Measurements from ENCODE around the gene PSMD12. TPM values are rescaled to one million over a fixed set of nuclear protein-coding genes. Genes with fewer than 3 reads are reported as not detected.
"Not testable (repeated sequence)": the region's sequence is repeated elsewhere in the genome, so short reads cannot be mapped to it uniquely, and the experiment has no call there.

Gene PSMD12
- total RNA-seq, 1 experiment from 2014 or later, result 18.7 TPM

DNA sequence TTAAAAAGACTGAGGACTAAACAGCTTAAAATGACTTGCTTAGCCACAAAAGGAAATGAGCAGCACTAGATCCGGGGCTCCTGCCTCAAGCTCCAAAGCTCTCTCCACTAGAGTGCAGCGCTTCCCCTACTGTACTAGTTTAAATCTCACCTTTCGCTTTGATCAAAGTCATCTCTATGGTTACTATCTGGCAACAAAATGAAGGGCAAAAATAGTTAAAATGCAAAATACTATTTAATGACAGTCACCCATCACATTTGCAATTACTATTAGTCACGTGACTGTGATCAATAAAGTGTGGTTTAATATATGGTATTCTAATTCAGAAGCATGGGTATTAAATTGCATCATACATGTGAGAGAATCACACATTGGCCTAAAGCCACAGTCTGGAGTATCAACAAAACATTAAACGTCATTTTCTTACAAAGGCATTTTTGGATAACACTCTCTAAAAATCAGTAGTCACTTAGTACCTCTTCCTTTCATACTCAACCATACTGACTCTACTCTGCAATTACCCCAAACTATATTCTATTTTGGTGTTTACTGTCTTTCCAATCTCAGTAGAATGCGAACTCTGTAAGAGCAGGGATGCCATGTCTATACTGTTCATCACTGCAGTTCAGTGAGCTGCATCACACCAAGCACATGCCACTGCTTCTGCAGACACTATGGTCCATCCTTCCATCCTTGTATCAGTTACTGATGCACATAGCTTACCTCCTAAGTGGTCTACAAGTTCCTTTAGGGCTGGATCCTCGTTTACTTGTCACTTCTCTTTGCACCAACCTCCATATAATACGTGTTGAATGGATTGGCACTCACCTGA, 6.2 kb downstream of the PSMD12 start:
- peak; percentile 57 for DNase-seq
- H2AFZ ChIP-seq (ENCODE audit: low read length), result no peak overlapping the region
- H3K36me3 ChIP-seq (ENCODE audit: insufficient read depth, low read length), result peaks cover 62% of the 10 kb centered on the region
- H3K4me1 ChIP-seq (ENCODE audit: low read length), result peaks cover 32% of the 10 kb centered on the region
- peaks cover 89% of the 10 kb centered on the region for H3K79me2 ChIP-seq (ENCODE audit: low read length)
- H3K4me2 ChIP-seq (ENCODE audit: low read depth, low read length, poor library complexity, severe bottlenecking), result peak overlapping the region; percentile 9
- H3K9me3 ChIP-seq (ENCODE audit: low read length), result no peaks in the 10 kb centered on the region
- H3K27ac ChIP-seq (ENCODE audit: low read length), result no peak overlapping the region
- H3K4me3 ChIP-seq (ENCODE audit: low read length), result no peak overlapping the region
- no peaks in the 10 kb centered on the region for H3K27me3 ChIP-seq (ENCODE audit: low read length)
- H3K9ac ChIP-seq (ENCODE audit: low read length), result no peak overlapping the region
- peaks cover 35% of the 10 kb centered on the region; the same call in 1 of the 2 replicates for H4K20me1 ChIP-seq (ENCODE audit: insufficient read depth, low read depth, low read length)
- H3K9me2 ChIP-seq (replicated peaks; ENCODE audit: insufficient read depth, low read length), result no peaks in the 10 kb centered on the region

DNA sequence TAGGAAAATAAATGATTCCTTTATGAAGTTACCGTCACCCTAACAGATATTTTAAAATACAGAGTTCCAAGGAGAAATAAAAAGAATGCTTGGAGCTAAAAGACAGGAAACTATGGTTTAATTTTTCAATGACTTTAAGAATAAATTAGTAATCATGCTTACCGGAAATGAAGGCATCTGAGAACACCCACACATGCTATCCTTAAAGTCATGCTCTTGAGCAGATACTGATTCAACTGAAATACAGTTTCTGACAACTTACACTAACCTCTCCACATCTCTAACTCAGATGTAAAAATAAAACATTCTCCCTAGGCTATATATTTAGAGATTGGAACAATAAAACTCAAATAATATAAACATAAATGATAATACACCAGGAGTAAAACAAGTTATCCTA, 7.8 kb downstream of the PSMD12 start:
- no peak overlapping the region for H3K9ac ChIP-seq (ENCODE audit: low read length)
- no peaks in the 10 kb centered on the region for H3K9me3 ChIP-seq (ENCODE audit: low read length)
- no peaks in the 10 kb centered on the region for H3K27me3 ChIP-seq (ENCODE audit: low read length)
- DNase-seq, result no peak
- peaks cover 81% of the 10 kb centered on the region for H3K79me2 ChIP-seq (ENCODE audit: low read length)
- H3K9me2 ChIP-seq (replicated peaks; ENCODE audit: insufficient read depth, low read length), result no peaks in the 10 kb centered on the region
- H4K20me1 ChIP-seq (ENCODE audit: insufficient read depth, low read depth, low read length), result peaks cover 24% of the 10 kb centered on the region; the same call in 1 of the 2 replicates
- H3K4me3 ChIP-seq (ENCODE audit: low read length), result no peak overlapping the region
- H3K4me1 ChIP-seq (ENCODE audit: low read length), result peaks cover 20% of the 10 kb centered on the region
- peaks cover 67% of the 10 kb centered on the region for H3K36me3 ChIP-seq (ENCODE audit: insufficient read depth, low read length)
- H2AFZ ChIP-seq (ENCODE audit: low read length), result no peak overlapping the region
- no peak overlapping the region for H3K27ac ChIP-seq (ENCODE audit: low read length)
- no peak overlapping the region for H3K4me2 ChIP-seq (ENCODE audit: low read depth, low read length, poor library complexity, severe bottlenecking)

DNA sequence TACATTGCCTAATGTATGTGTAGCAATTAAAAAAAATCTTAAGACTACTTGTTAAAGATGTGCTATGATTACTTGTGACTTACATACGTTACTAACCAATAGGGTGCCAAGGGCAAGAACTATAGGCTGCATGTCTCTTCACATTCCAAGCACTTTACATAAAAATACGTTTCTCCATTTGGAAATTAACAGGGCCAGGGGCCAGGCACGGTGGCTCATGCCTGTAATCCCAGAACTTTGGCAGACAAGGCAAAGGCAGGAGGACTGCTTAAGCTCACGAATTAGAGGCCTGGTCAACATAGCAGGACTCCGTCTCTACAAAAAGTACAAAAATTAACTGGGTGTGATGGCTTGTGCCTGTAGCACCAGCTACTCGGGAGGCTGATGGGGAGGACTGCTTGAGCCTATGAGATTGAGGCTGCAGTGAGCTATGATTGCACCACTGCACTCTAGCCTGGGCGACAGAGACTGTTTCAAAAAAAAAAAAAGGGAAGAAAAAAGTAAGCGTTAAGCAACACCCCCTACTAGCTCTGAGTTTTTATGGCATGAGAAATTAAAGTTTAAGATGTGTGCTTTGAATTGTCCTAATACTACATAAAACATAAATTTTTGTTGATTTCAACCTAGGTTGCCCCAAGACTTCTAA, 12.3 kb downstream of the PSMD12 start:
- DNase-seq, result no peak
- peaks cover 65% of the 10 kb centered on the region for H3K36me3 ChIP-seq (ENCODE audit: insufficient read depth, low read length)
- no peaks in the 10 kb centered on the region for H3K9me3 ChIP-seq (ENCODE audit: low read length)
- H3K9ac ChIP-seq (ENCODE audit: low read length), result no peak overlapping the region
- H3K4me1 ChIP-seq (ENCODE audit: low read length), result no peaks in the 10 kb centered on the region
- H3K27ac ChIP-seq (ENCODE audit: low read length), result no peak overlapping the region
- H3K9me2 ChIP-seq (replicated peaks; ENCODE audit: insufficient read depth, low read length), result no peaks in the 10 kb centered on the region
- no peak overlapping the region for H3K4me2 ChIP-seq (ENCODE audit: low read depth, low read length, poor library complexity, severe bottlenecking)
- H3K79me2 ChIP-seq (ENCODE audit: low read length), result peaks cover 49% of the 10 kb centered on the region
- no peak overlapping the region for H3K4me3 ChIP-seq (ENCODE audit: low read length)
- no peaks in the 10 kb centered on the region for H3K27me3 ChIP-seq (ENCODE audit: low read length)
- no peak overlapping the region for H2AFZ ChIP-seq (ENCODE audit: low read length)
- H4K20me1 ChIP-seq (ENCODE audit: insufficient read depth, low read depth, low read length), result 0 out of 2 replicates have a peak, but pooled peaks cover 4% of the 10 kb centered on the region

DNA sequence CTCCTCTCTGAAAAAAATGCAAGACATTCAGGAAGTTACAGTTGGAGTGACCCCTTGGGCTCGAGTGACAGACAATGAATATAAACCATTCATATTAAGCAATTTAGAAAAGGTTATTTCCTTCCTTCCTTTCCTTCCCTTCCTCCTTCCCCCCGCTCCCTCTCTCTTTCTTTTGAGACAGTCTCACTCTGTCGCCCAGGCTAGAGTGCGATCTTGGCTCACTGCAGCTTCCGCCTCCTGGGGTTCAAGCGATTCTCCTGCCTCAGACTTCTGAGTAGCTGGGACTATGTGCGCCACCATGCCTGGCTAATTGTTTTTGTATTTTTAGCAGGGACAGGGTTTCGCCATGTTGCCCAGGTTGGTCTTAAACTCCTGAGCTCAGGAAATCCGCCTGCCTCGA, 13.2 kb downstream of the PSMD12 start:
- H3K4me2 ChIP-seq (ENCODE audit: low read depth, low read length, poor library complexity, severe bottlenecking), result no peak overlapping the region
- 0 out of 2 replicates have a peak, but pooled peaks cover 4% of the 10 kb centered on the region for H4K20me1 ChIP-seq (ENCODE audit: insufficient read depth, low read depth, low read length)
- no peak overlapping the region for H3K27ac ChIP-seq (ENCODE audit: low read length)
- no peaks in the 10 kb centered on the region for H3K27me3 ChIP-seq (ENCODE audit: low read length)
- H2AFZ ChIP-seq (ENCODE audit: low read length), result no peak overlapping the region
- H3K79me2 ChIP-seq (ENCODE audit: low read length), result peaks cover 41% of the 10 kb centered on the region
- H3K9me3 ChIP-seq (ENCODE audit: low read length), result no peaks in the 10 kb centered on the region
- no peaks in the 10 kb centered on the region for H3K4me1 ChIP-seq (ENCODE audit: low read length)
- H3K9ac ChIP-seq (ENCODE audit: low read length), result no peak overlapping the region
- H3K4me3 ChIP-seq (ENCODE audit: low read length), result no peak overlapping the region
- DNase-seq, result no peak
- H3K9me2 ChIP-seq (replicated peaks; ENCODE audit: insufficient read depth, low read length), result no peaks in the 10 kb centered on the region
- H3K36me3 ChIP-seq (ENCODE audit: insufficient read depth, low read length), result peaks cover 69% of the 10 kb centered on the region

DNA sequence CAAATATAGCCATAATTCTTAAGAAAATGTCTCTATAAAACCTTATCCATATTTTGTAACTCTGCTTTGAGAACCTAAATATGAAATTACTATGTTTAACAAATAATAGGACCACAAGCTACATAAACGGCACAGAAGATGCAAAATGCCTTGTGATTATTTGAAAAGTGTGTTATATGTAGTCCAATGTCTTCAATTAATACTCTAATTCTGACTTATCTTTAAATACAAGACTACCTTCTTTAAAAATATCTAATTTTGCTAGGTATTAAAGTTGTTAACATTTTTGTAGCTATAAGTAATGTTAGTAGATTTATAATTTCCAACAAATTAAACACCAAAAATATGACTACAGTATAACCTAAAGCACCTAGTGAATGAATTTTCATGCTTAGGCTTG, 17.0 kb downstream of the PSMD12 start:
- H3K9me2 ChIP-seq (replicated peaks; ENCODE audit: insufficient read depth, low read length), result no peaks in the 10 kb centered on the region
- peaks cover 68% of the 10 kb centered on the region for H3K36me3 ChIP-seq (ENCODE audit: insufficient read depth, low read length)
- H3K4me3 ChIP-seq (ENCODE audit: low read length), result no peak overlapping the region
- H3K79me2 ChIP-seq (ENCODE audit: low read length), result peaks cover 24% of the 10 kb centered on the region
- H3K4me2 ChIP-seq (ENCODE audit: low read depth, low read length, poor library complexity, severe bottlenecking), result no peak overlapping the region
- no peaks in the 10 kb centered on the region for H4K20me1 ChIP-seq (ENCODE audit: insufficient read depth, low read depth, low read length)
- no peak for DNase-seq
- no peaks in the 10 kb centered on the region for H3K9me3 ChIP-seq (ENCODE audit: low read length)
- H3K27ac ChIP-seq (ENCODE audit: low read length), result no peak overlapping the region
- no peak overlapping the region for H3K9ac ChIP-seq (ENCODE audit: low read length)
- no peaks in the 10 kb centered on the region for H3K27me3 ChIP-seq (ENCODE audit: low read length)
- no peaks in the 10 kb centered on the region for H3K4me1 ChIP-seq (ENCODE audit: low read length)
- H2AFZ ChIP-seq (ENCODE audit: low read length), result no peak overlapping the region

DNA sequence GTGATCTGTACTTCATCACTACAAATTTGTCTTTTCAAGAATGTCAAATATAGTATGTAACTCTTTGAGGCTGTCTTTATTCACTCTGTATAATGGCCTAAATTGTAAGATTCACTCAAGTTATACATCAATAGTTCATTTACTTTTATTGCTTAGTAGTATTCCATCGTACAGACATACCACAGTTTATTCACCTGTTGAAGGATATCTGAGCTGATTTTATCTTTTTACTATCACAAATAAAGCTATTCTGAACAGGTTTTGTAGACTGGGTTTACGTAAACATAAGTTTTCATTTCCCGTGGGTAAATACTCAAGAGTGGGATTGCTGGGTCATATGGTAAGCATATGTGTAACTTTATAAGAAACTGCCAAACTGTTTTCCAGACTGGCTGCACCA, 18.6 kb downstream of the PSMD12 start:
- Histone ChIP-seq H3K9ac (ENCODE audit: low read length) (no peak overlapping the region), H3K4me3 (ENCODE audit: low read length) (no peak overlapping the region), H3K27me3 (ENCODE audit: low read length) (no peaks in the 10 kb centered on the region), H3K4me1 (ENCODE audit: low read length) (no peaks in the 10 kb centered on the region), H3K36me3 (ENCODE audit: insufficient read depth, low read length) (peaks cover 68% of the 10 kb centered on the region), H2AFZ (ENCODE audit: low read length) (no peak overlapping the region), H4K20me1 (ENCODE audit: insufficient read depth, low read depth, low read length) (no peaks in the 10 kb centered on the region), H3K9me3 (ENCODE audit: low read length) (no peaks in the 10 kb centered on the region), H3K4me2 (ENCODE audit: low read depth, low read length, poor library complexity, severe bottlenecking) (no peak overlapping the region), H3K79me2 (ENCODE audit: low read length) (peaks cover 13% of the 10 kb centered on the region), H3K9me2 (replicated peaks; ENCODE audit: insufficient read depth, low read length) (no peaks in the 10 kb centered on the region), H3K27ac (ENCODE audit: low read length) (no peak overlapping the region)
- no peak for DNase-seq

DNA sequence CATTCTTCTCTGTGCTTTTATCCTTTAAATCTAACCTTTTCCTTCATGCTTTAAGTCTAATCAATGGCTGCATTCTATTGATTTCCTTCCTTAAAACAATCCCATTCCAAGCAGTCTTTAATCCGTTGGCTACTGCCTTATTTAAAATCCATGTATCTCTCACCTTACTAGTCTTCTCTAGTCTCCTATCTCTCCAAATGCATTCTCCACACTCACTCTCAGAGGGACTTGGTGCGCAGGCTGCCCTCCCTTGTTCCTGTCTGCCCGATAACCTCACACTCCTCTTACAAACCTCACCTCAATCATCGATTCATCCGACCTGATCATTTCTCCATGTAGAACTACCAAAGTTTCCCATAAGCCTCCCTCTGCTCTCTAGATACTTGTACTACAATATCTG, 23.1 kb downstream of the PSMD12 start:
- H2AFZ ChIP-seq (ENCODE audit: low read length), result no peak overlapping the region
- H3K27me3 ChIP-seq (ENCODE audit: low read length), result no peaks in the 10 kb centered on the region
- no peak overlapping the region for H3K9ac ChIP-seq (ENCODE audit: low read length)
- H3K36me3 ChIP-seq (ENCODE audit: insufficient read depth, low read length), result peaks cover 64% of the 10 kb centered on the region
- no peaks in the 10 kb centered on the region for H3K9me3 ChIP-seq (ENCODE audit: low read length)
- H3K4me2 ChIP-seq (ENCODE audit: low read depth, low read length, poor library complexity, severe bottlenecking), result no peak overlapping the region
- no peak overlapping the region for H3K27ac ChIP-seq (ENCODE audit: low read length)
- H4K20me1 ChIP-seq (ENCODE audit: insufficient read depth, low read depth, low read length), result no peaks in the 10 kb centered on the region
- no peaks in the 10 kb centered on the region for H3K9me2 ChIP-seq (replicated peaks; ENCODE audit: insufficient read depth, low read length)
- peaks cover 4% of the 10 kb centered on the region; the same call in 1 of the 2 replicates for H3K79me2 ChIP-seq (ENCODE audit: low read length)
- DNase-seq, result no peak
- no peak overlapping the region for H3K4me3 ChIP-seq (ENCODE audit: low read length)
- H3K4me1 ChIP-seq (ENCODE audit: low read length), result no peaks in the 10 kb centered on the region

DNA sequence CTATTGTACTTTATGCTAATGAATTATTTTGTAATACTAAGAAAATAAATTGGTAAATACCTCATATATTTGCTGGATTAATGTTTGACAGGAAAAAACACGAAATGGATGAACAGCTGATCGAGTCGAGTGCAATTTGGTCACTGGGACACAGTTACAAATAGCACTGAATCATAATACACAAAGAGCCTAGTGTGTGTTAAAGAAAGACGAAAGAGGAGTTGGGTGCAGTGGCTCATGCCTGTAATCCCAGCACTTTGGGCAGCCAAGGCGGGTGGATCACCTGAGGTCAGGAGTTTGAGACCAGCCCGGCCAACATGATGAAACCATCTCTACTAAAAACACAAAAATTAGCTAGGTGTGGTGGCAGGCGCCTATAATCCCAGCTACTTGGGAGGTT, 28.0 kb downstream of the PSMD12 start:
- H3K9me3 ChIP-seq (ENCODE audit: low read length); H2AFZ ChIP-seq (ENCODE audit: low read length); H3K4me1 ChIP-seq (ENCODE audit: low read length); H3K27ac ChIP-seq (ENCODE audit: low read length); H3K4me3 ChIP-seq (ENCODE audit: low read length); H3K27me3 ChIP-seq (ENCODE audit: low read length); H3K4me2 ChIP-seq (ENCODE audit: low read depth, low read length, poor library complexity, severe bottlenecking); H3K79me2 ChIP-seq (ENCODE audit: low read length); H3K9me2 ChIP-seq (replicated peaks; ENCODE audit: insufficient read depth, low read length); DNase-seq; H4K20me1 ChIP-seq (ENCODE audit: insufficient read depth, low read depth, low read length); H3K9ac ChIP-seq (ENCODE audit: low read length): not testable (repeated sequence)
- H3K36me3 ChIP-seq (ENCODE audit: insufficient read depth, low read length), result peaks cover 36% of the 10 kb centered on the region
